COLO668 (cell line): ENCODE data around the gene ARL4A.
A peak's percentile ranks its signal among the peaks of the same experiment; 100 is the strongest.

Experiments used
- DNase-seq: peaks from one replicate; lab custom pipeline; 2025; ENCODE audit not compliant: unreplicated experiment; lab: John Stamatoyannopoulos, UW

ARL4A gene

DNA sequence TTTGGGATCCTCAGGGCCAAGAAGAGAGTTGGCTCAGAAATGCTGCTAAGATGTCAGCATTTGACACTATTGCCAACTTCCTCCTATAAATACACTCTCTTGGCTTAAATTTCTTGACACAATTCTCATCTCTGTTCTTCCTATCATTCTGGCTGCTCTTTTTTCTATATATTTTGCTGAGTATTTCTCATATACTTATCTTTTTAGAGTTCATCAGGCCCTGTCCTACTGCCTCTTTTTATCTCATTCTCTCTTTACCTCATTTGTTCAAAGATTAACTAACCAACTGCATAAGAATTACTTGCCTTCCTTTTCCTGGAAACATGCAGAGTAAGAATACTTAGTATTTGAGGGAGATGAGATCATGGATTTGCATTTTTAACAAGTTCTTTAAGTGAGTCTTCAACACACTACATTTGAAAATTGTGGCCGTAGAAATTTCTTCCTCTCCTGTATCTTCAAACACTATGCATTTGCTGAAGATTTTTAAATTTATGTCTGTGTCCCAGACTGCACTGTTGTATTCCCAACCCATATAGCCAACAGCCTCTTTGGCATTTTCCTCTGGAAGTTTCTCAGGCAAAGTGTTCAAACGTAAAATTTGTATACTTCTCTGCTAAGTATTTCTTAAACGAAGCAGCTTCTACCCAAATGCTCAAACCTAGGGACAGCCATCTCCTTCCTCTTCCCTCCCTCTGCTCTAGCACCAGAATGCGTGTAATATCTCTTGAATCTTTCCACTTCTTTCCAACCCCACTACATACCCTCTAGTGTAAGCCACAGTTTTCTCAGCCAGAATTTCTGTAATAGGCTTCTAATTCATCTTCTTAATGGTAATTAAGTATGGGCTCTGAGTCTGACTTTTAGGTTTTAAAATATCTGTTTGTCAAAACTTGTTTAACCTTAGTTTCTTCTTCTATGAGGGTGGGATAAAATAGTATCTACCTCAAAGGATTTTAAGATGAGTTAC lies 35.5 kb downstream of the ARL4A start:
- no peak for DNase-seq

DNA sequence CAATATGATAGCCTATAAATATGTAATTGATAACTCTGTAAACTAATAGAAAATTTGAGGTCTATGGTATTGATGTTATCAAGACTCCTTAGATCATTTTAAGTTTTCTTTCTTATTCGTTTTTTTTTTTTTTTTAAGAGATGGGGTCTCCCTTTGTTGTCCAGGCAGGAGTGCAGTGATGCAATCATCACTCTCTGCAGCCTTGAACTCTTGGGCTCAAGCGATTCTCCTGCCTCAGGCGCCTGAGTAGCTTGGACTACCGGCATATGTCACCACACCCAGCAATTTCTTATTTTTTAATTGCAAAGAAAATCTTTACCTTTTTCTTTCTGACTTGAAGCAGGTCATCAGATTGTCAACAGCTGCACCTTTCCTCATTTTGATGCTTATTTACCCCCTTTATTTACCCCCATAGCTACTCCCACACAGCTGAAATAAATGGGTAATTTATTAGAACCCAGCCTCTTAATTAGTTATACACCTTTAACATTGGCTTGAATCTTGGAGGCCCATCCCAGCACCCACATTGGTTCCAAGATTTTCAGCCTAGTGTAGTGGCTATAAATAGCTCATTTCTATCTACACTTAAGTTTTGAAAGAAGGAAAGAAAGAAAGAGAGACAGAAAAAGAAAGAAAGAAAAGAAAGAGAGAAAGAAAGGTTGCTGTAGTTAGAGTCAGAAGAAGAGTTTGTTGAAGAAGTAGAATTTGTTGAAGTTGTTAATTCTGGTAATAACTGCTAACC lies 38.3 kb downstream of the ARL4A start:
- no peak for DNase-seq

DNA sequence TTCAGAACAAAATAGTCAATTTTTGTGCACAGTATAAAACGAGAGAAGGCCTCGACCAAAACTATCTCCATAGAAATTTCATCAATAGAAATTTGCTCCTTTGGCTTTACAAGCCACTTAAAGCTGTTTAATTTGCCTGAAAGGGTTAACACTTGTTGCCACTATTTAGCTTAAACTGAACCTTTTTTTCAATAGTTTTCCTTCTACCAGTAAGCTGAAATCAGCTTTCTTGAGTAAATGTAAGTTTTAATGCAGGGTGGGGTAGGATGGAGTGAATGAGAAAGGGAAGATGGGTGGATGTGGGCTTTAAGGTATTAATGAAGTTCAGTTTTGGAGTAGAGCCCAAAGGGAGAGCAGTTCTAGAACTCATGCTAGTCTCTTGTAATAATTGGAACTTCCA lies 39.5 kb downstream of the ARL4A start:
- DNase-seq: no peak

DNA sequence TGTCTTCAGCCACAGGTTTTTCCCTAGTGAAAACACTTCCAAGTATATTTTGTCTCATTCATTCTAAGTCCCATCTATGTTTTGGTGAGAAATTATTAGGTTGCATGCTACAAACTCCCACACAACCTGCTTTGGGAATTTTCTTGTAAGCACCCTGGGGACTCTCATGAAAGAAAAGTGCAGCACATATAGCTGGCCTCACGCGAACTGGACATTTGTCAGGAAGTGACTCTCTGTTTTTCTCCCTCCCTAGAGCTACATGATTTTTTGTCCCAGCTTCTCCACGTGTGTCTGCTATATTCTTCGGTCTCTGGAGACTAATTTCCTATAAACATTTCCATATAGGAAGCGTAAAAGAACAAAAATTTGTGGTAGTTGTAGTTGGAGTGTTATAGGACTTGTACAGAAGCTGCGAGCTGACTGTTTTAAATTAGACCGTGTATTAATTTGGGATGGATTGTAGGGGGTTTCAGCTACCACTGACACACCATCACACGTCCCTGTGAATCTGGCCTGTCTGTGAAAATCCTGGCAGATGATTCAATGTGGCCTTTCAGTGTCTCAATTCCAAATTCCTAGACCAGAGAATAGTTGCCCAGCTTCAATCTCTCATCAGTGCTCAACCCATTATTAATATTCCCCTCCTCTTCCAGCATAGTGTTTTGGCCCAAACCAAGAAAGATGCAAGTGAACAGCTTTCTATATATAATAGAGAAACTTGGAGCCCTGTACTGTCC lies 40.2 kb downstream of the ARL4A start:
- DNase-seq: no peak

DNA sequence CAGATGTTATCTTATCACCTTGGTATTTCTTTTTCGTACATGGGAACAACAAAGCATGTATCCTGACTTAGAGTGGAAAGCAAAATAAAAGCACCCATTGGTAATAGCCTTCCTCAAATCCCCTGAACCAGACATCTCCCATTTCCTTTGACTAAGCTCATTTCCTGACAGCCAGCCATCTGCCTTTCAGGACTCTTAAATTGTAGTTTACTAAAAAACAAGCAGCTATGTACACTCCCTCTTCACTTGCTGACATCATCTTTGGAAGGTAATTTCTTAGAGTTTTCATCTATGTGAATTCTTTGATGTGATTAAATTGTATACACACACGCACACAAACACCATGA lies 40.7 kb downstream of the ARL4A start:
- no peak for DNase-seq

DNA sequence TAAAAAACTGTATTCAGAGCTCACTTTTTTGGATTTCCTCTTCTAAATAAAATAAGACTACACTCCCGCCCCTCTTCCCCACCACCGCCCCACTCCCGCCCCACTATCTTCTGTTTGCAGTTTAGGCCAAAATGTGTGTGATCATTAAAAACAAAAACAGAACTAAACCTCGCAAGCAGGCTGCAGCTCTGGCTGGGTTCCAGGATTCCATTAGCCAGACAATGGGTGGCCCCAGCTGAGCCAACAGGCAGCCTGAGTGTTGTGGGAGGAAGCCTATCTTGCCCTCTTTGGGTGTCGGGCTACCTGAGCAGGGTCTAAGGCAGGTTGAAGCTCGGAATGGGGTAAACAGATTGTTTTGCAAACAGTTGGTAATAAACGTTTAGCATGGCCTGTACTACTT lies 41.7 kb downstream of the ARL4A start:
- DNase-seq: peak; percentile 94

DNA sequence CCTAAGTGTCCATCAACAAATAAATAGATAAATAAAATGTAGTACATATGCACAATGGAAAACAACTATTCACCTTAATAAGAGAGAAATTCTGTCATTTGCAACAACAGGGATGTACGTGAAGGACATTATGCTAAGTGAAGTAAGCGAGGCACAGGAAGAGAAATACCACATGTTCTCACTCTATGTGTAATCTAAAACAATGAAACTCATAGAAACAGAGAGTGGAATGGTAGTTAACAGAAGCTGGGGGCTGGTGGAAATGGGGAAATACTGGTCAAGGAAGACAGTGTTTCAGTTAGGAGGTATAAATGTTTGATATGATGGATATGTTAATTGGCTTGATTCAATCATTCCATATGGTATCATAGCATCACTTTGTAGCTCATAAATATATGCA lies 43.1 kb downstream of the ARL4A start:
- no peak for DNase-seq

DNA sequence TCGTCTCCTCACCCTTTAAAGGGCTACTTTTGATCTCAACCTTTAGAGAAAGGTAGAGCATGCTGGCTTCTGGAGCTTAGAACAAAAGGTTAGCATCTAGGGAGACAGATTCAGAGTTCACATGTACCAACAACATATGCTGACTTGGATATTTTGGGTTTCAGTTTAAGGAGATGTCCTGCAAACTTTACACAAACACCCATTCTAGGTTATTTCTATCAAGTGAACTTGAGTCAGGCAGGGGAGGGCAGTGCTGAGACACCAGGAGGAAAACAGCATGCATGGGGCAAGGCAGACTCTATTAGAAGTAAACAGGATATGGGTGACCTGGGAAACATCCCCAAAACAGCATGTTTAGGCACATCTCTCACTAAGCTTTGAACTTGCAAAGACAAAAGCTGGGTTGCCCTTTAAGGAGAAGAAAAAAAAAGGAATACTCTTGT lies 43.8 kb downstream of the ARL4A start:
- DNase-seq: no peak

DNA sequence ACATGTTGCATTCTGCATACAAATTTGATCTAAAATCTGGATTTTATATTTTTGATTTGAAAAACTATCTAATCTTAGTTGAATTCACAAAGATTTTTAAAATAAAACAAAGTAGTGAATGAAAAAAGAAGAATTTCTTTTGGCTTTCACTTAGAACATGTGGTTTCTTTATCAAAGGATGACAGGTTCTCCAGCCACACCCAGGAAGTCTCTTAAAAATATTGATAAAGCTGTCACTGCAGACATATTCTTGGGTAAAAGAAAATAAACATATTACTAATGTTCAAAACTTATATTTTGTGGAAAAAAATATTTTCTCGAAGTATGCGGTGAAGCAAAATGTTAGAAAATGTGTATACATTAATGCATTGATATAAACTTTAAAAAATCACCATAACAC lies 44.3 kb downstream of the ARL4A start:
- DNase-seq: no peak

DNA sequence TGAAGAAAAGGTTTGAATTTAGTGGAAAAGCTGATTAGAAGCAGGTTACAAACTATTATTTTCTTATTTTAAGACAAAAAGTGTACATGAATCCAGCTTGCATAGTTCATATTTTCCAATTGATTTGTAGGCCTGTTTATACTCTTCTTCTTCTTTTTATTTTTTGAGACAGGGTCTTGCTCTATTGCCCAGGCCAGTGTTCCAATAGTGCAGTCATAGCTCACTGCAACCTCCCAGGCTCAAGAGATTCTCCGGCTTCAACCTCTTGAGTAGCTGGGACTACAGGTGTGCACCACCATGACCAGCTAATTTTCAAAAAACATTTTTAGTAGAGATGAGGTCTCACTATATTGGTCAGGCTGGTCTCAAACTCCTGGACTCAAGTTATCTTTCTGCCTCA lies 45.0 kb downstream of the ARL4A start:
- no peak for DNase-seq

DNA sequence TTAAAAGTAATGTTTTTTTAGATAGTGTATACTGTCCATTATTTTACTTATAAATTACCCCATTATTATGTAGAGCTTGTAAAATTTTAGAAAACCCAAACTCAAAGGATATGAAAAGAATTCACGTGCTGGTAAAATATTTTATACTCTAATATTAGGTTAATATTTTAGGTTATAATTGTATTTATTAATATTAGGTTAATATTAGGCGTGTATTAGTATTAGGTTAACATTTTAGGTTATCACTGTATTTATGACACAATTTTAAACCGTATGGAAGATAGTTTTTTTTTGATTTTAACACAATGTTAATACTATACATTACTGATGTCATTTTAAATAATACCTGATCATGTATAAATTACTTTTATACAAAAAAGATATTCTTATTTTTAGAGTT lies 48.5 kb downstream of the ARL4A start:
- DNase-seq: no peak

DNA sequence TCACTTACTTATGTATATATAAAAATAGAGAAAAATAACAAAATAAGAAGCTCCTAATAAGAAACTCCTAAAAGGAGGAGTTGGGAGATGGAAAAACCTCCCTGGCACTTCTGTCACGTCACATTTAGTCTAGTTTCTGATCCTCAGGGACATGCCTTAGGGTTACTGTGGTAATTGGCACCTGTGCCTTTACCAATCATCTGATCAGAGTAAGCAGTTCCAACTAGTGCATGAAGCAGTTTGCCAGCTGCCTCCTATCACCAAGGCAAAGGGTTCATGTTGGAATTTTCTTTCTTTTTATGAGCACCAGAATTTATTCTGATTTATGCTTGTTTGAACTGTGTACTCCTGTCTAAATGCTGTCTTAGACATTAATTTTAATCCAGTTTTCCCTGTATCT lies 49.9 kb downstream of the ARL4A start:
- no peak for DNase-seq

DNA sequence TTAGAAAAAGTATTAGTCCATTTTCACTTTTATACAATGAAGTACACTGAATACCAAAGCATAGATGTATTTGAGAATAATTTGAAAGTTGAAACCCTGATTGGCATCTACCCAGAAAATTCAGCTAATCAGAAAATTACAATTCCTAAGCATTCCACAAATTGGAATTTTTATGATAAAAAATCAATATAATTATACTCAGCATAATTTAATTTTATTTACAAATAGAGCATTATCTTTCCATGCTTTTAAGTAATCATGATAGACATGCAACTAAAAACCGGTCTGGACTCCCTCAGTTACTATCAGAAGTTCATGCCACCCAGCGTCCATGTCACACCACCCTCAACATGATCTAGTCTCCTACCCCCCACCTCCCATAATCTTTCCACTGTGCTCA lies 50.4 kb downstream of the ARL4A start:
- DNase-seq: no peak

DNA sequence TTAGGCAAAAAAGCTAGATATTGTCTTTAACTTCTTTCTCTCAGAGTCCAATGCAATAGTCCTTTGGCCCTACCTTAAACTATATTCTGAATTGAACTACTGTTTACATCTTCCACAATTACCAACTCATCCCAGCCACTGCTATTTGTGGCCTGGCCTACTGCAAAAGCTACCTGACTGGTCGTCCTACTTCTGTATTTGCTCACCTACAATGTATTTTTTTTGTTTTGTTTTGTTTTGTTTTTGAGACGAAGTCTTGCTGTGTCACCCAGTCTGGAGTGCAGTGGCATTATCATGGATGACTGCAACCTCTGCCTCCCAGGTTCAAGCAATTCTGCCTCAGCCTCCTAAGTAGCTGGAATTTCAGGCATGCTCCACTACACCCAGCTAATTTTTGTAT lies 51.2 kb downstream of the ARL4A start:
- no peak for DNase-seq
